A549 treated with ZK216348 at 1 μM for 4 hours (cell line): ENCODE results near the gene KIR3DL3. TPM values are rescaled to one million over a fixed set of nuclear protein-coding genes. Genes with fewer than 3 reads are reported as not detected.

Source experiments
- total RNA-seq: library from RNA; stranded (reverse); fragments of 200-300 nt; extraction: Qiagen RNA extraction; gene quantifications from 5 replicates; pipeline ENCODE4 v1.2.3, GENCODE V29; 2022; ENCODE audit warnings: low read depth

KIR3DL3 gene
- not detected in 5 replicates for total RNA-seq

DNA sequence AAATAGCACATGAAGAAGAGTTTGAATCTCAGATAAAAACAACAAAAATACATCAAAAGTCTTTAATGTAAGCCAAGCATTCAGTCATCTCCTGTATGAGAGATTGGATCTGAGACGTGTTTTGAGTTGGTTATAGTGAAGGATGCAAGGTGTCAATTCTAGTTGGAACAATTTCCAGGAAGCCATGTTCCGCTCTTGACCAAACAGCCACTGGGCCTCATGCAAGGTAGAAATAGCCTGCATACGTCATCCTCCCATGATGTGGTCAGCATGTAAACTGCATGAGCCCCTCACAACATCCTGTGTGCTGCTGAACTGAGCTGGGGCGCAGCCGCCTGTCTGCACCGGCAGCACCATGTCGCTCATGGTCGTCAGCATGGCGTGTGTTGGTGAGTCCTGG is at the start of gene KIR3DL3:
Gene KIR3DL3, plus strand, starts transcription at position 301 of the 400 bp plus-strand sequence. Its CDS starts 55 bp downstream, at position 356.

DNA sequence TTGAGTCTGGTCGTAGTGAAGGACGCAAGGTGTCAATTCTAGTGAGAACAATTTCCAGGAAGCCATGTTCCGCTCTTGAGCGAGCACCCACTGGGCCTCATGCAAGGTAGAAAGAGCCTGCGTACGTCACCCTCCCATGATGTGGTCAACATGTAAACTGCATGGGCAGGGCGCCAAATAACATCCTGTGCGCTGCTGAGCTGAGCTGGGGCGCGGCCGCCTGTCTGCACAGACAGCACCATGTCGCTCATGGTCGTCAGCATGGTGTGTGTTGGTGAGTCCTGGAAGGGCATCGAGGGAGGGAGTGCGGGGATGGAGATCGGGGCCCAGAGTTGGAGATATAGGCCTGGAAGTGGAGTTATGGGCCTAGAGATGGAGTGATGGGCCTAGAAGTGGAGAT is 14.1 kb downstream of the KIR3DL3 start, which contains the start of gene KIR2DL3:
Gene KIR2DL3, plus strand, starts transcription at position 208 of the 400 bp plus-strand sequence. Its CDS starts 33 bp downstream, at position 241.

DNA sequence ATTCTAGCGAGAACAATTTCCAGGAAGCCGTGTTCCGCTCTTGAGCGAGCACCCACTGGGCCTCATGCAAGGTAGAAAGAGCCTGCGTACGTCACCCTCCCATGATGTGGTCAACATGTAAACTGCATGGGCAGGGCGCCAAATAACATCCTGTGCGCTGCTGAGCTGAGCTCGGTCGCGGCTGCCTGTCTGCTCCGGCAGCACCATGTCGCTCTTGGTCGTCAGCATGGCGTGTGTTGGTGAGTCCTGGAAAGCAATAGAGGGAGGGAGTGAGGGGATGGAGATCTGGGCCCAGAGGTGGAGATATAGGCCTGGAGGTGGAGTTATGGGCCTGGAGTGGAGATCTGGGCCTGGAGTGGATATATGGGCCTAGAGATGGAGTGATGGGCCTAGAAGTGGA is 45.4 kb downstream of the KIR3DL3 start, which contains the start of gene KIR2DL1:
Gene KIR2DL1, plus strand, starts transcription at position 148 of the 400 bp plus-strand sequence. Its CDS starts 58 bp downstream, at position 206.

Other genes with a start within 250 kb of the KIR3DL3 start
- gene LAIR2, start 221.6 kb upstream of the KIR3DL3 start, total RNA-seq: not detected in 5 replicates
- gene LILRA2, start 150.7 kb upstream of the KIR3DL3 start, total RNA-seq: 0.09 TPM in 1 of 5 replicates, not detected in the others
- not detected in 5 replicates for gene LILRA1, start 130.8 kb upstream of the KIR3DL3 start, total RNA-seq
- 0.07 TPM in 1 of 5 replicates, not detected in the others for gene LILRB1, start 94.0 kb upstream of the KIR3DL3 start, total RNA-seq
- gene LILRB4, start 61.5 kb upstream of the KIR3DL3 start, total RNA-seq: not detected in 5 replicates
- gene KIR2DL3, start 14.1 kb downstream of the KIR3DL3 start, total RNA-seq: not detected in 5 replicates
- not detected in 5 replicates for gene KIR2DL1, start 45.4 kb downstream of the KIR3DL3 start, total RNA-seq
- not detected in 5 replicates for gene KIR2DL4, start 79.2 kb downstream of the KIR3DL3 start, total RNA-seq
- gene KIR3DL1, start 92.0 kb downstream of the KIR3DL3 start, total RNA-seq: not detected in 5 replicates
- not detected in 5 replicates for gene KIR2DS4, start 108.2 kb downstream of the KIR3DL3 start, total RNA-seq
- not detected in 5 replicates for gene KIR3DL2, start 126.0 kb downstream of the KIR3DL3 start, total RNA-seq
- not detected in 5 replicates for gene FCAR, start 149.8 kb downstream of the KIR3DL3 start, total RNA-seq
- gene NCR1, start 181.7 kb downstream of the KIR3DL3 start, total RNA-seq: not detected in 5 replicates
- 0.08 TPM in 1 of 5 replicates, not detected in the others for gene NLRP7, start 223.1 kb downstream of the KIR3DL3 start, total RNA-seq
- 22.7 to 28.3 TPM (median 27.2 TPM) in 5 replicates for gene NLRP2, start 241.9 kb downstream of the KIR3DL3 start, total RNA-seq